ENCODE results near the gene TNIK.

GRCh38 chr3:171419457-171419856 is 40.7 kb downstream of the TNIK start:
- TF ChIP-seq CTCF (IDR thresholded peaks at IDR 0.05): no peak
- TF ChIP-seq POLR2A (IDR thresholded peaks at IDR 0.05): no peak

Measured in gastroesophageal sphincter (tissue), 3 donors.